Nucleus accumbens (tissue), 56 donors: Measurements from ENCODE around the gene CDCA4.
A peak's percentile ranks its signal among the peaks of the same experiment; 100 is the strongest.

Experiments used
- DNase-seq, 56 donors: peaks; one replicate each; lab custom pipeline; 2025; lab: John Stamatoyannopoulos, UW

Gene CDCA4

DNA sequence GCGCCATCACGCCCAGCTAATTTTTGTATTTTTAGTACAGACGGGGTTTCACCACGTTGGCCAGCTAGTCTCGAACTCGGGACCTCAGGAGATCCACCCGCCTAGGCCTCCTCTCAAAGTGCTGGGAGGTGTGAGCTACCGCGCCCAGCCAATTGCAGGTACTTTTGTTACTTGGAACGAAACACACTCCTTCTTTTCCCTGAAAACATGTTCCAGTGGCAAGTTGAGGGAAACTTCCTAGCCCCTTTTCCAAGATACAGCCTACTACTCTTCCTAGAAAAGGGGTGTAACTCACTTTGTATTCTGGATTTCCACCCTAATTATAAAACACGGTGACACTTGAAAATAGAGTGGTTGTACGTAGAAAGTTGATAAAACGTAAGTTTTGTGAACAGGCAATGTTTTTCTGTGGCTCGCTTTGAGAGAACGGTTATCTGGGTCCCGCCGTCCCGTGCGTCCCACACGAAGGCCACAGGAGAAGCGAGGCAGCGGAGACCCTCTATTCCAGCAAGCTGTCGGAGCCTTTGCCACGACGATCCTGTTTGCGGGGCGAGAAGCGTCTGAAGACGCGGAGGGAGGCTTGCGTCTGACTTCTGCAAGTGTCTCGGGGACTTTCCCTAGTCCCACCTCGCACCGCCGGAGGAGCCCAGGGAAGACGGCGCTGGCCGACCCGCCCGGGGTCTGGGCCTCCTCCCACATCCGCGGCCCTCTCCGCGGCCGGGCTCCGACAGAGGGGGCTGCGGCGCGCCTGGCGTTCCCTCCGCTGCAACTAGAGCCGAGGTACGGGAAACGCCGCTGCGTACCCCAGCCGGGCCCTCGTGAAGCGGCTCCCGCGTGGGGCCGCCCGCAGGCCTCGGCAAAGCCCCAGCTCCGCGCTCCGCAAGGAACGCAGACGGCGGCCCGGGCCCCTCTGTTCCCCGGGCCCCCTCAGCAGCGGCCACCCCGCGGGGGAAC, 745 bp downstream of the CDCA4 start:
- peak in 2 of 56 donors; percentile 26 to 27 for DNase-seq

DNA sequence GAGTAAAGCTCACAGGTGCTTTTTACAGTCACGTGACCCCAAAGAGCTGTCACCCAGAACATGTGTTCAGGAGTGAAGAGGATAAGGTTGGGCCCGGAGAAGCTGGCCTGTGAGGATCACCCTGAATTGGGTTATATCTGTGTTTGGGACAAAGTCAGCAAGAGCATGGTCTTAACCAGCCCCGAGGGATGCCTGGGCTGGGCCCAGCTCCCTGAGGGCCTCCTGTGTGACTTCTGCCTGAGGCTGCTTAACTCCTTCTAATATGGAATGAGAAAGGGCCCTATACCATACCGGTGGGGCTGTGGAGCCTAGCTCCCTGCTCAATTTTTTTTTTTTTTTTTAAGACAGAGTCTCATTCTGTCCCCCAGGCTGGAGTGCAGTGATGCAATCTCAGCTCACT, 2.5 kb downstream of the CDCA4 start:
- DNase-seq, result no peak

GRCh38 chr14:105015905-105016304, 5.0 kb downstream of the CDCA4 start:
- no peak for DNase-seq

- DNase-seq, result no peak
These were observed 5.6 kb downstream of the CDCA4 start for GRCh38 chr14:105015242-105015641.

- no peak for DNase-seq
These were observed 6.3 kb downstream of the CDCA4 start for GRCh38 chr14:105014631-105015030.

DNA sequence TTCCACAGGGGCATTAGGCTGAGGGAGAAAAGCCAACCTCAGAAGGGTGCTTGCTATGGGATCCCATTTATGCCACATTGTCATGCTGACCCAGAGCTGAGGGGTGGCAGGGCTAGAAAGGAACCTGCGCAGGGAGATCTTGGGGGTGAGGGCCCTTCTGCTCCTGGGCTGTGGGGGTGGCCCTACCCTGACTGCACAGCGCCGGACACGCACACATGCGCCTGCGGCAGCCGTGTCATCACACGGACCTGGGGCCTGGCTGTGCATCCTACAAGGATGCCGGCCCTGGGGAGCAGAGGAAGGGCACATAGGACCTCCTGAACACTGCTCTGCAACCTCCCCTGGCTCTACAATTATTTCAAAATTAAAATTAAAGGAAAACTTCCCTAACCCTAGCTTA, 6.9 kb downstream of the CDCA4 start:
- no peak for DNase-seq

- peak in 10 of 56 donors; percentile 2 to 40 (median 20) for DNase-seq
These were observed 7.6 kb downstream of the CDCA4 start for GRCh38 chr14:105013150-105013785.

GRCh38 chr14:105012171-105012985, 8.5 kb downstream of the CDCA4 start:
- peak in 1 of 56 donors; percentile 18 for DNase-seq

DNA sequence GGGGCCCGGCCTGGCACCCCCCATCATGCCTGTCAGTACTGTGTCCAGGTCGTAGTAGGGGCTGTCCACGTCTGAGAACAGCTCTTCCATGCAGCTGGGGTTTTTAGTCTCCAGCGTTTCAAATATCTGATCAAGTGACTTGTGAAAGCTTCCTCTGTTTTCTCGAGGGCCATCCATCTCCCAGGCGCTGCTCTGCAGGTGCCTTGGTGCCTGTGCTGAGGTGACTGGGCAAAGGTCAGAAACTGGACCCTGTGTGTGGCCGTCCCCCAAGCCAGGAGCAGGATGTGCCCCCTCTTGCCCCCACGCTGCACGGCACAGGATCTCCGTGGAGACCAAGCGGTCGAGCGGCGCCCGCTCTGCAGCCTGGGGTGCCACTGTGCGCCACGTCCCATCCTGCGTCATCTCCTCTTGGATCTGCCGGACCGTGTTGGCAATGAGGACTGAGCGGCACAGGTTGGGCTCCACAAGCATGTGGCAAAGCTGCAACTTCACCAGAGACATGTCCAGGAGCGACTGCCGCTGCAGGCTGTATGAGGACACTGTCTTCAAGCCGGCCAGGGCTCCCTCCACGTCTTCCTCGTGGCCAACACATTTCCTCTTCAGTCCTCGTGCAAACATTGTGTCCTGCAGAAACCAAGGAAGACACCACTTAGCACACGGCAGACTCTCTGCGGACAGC, 9.4 kb downstream of the CDCA4 start:
- no peak for DNase-seq

DNA sequence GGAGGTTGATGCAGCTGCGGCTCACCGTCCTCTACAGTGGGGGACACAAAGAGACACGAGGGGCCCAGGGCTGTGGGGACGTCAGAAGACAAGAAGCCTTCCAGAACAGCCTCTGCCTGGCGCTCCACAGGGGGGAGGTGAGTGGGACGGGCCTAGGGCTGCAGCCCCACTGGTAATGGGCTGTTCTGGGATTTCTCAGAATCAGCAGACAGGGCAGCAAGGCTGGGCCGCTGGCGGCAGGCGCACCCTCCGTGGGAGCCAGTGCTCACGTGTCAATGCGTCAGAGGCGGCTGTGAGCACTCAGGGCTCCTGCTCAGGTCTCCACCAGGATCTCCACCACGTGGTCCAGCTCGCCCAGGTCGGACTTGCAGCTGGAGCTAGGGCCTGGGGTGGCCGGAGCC, 10.0 kb downstream of the CDCA4 start:
- no peak for DNase-seq

- no peak for DNase-seq
These were observed 10.8 kb downstream of the CDCA4 start for GRCh38 chr14:105010106-105010505.

GRCh38 chr14:105007593-105008264, 13.2 kb downstream of the CDCA4 start:
- DNase-seq, result no peak

- no peak for DNase-seq
These were observed 13.9 kb downstream of the CDCA4 start for GRCh38 chr14:105006831-105007592.

GRCh38 chr14:105005929-105006830, 14.7 kb downstream of the CDCA4 start:
- DNase-seq, result no peak

- DNase-seq, result no peak
These were observed 15.5 kb downstream of the CDCA4 start for GRCh38 chr14:105005329-105005928.

DNA sequence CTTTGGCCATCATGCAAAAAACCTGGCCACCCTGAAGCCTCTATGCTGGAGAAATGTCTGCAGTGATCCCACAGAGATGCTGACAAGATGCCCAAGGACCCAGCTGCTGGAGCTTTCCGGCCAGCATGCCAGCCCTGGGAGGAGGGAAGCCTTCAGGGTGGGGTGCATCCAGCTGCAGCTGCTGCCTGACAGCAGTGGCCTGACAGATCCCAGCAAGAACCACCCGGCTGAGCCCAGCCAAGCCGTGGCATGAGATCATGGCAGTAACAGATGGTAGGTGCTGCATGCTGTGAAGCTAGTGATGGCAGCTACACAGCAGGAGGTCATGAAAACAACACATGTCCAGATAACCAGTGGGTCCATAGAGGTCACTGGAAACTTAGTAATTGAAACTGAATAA, 21.5 kb downstream of the CDCA4 start:
- DNase-seq, result no peak

GRCh38 chr14:104998801-104999200, 22.1 kb downstream of the CDCA4 start:
- no peak for DNase-seq

- no peak for DNase-seq
These were observed 24.4 kb downstream of the CDCA4 start for GRCh38 chr14:104996483-104996882.
